ENCODE results near the gene IL1R2. TPM values are rescaled to one million over a fixed set of nuclear protein-coding genes. Genes with fewer than 3 reads are reported as not detected.

IL1R2 gene
- total and polyA plus RNA-seq, 2 of the 13 experiments (the other 11 are each of a cell fraction or from before 2014, with no cell fraction given), result 3.6 to 7.3 TPM

DNA sequence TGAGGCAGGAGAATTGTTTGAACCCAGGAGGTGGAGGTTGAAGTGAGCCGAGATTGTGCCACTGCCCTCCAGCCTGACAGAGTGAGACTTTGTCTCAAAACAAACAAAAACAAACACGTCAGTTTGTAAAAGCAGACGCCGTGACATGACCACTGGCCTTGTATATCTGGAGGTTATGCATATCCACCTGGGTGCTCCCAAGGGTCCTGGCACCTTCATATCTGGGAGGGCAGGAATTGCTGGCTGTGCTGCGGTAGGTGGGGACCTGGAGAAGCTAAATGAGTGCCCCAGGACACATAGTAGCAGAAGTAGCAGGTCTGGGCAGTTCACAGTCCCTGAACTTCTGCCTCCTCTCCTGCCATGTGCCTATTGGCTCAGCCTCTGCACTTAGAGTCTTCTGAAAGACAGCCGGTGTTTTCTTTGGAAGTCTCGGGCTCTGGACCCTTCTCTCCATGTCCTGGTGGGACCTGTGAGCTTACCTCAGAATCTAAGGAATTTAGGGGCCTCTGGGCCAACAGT lies 30.9 kb upstream of the IL1R2 start (continued):
- TF ChIP-seq, protein P1, sequence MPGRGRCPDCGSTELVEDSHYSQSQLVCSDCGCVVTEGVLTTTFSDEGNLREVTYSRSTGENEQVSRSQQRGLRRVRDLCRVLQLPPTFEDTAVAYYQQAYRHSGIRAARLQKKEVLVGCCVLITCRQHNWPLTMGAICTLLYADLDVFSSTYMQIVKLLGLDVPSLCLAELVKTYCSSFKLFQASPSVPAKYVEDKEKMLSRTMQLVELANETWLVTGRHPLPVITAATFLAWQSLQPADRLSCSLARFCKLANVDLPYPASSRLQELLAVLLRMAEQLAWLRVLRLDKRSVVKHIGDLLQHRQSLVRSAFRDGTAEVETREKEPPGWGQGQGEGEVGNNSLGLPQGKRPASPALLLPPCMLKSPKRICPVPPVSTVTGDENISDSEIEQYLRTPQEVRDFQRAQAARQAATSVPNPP (CRISPR knock-in tag; IDR thresholded peaks at IDR 0.05), result no peak
- no peak; the same call in 1 of the 2 replicates for TF ChIP-seq POLR2G (IDR thresholded peaks at IDR 0.05; ENCODE audit: low read depth, low read length)
- TF ChIP-seq ZSCAN25 (CRISPR knock-in tag; IDR thresholded peaks at IDR 0.05), result no peak; the same call in 1 of the 2 replicates
- TF ChIP-seq FOXK1 (CRISPR knock-in tag; IDR thresholded peaks at IDR 0.05; ENCODE audit: borderline replicate concordance, low read depth), result no peak
- TF ChIP-seq ZNF24 (IDR thresholded peaks at IDR 0.05), result no peak
- 0 out of 2 replicates have a peak, but pooled peaks have one; percentile 3 for TF ChIP-seq ZNF430 (CRISPR knock-in tag; IDR thresholded peaks at IDR 0.05)
- no peak for TF ChIP-seq ATAD3A (CRISPR knock-in tag; IDR thresholded peaks at IDR 0.05)
- TF ChIP-seq, protein P2, sequence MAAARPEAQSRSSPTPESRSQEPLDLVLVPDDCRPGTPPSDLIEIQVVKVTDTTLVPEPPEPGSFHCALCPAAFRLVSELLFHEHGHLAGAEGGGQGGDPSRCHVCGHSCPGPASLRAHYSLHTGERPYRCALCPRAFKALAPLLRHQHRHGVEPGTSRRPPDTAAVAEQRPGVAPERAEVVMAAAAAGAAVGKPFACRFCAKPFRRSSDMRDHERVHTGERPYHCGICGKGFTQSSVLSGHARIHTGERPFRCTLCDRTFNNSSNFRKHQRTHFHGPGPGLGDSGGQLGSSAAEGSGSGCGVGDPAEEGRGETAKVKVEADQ (CRISPR knock-in tag; IDR thresholded peaks at IDR 0.05; ENCODE audit: borderline replicate concordance), result no peak
- no peak for TF ChIP-seq ZNF510 (CRISPR knock-in tag; IDR thresholded peaks at IDR 0.05; ENCODE audit: low read depth)
- TF ChIP-seq MTA3 (CRISPR knock-in tag; IDR thresholded peaks at IDR 0.05), result no peak
- TF ChIP-seq RNF219 (CRISPR knock-in tag; IDR thresholded peaks at IDR 0.05), result no peak
- no peak for TF ChIP-seq MEIS1 (CRISPR knock-in tag; IDR thresholded peaks at IDR 0.05; ENCODE audit: borderline replicate concordance)
- no peak; the same call in 1 of the 2 replicates for TF ChIP-seq THRA (CRISPR knock-in tag; IDR thresholded peaks at IDR 0.05; ENCODE audit: borderline replicate concordance)
- no peak for TF ChIP-seq ZNF713 (CRISPR knock-in tag; IDR thresholded peaks at IDR 0.05)
- no peak for TF ChIP-seq NCOA2 (CRISPR knock-in tag; IDR thresholded peaks at IDR 0.05)
- TF ChIP-seq, protein P3, sequence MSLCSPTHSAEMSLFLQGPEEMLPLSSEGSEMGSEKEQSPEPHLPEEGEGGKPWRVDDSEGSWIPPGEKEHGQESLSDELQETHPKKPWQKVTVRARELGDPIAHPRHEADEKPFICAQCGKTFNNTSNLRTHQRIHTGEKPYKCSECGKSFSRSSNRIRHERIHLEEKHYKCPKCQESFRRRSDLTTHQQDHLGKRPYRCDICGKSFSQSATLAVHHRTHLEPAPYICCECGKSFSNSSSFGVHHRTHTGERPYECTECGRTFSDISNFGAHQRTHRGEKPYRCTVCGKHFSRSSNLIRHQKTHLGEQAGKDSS (CRISPR knock-in tag; IDR thresholded peaks at IDR 0.05; ENCODE audit: borderline replicate concordance, low read depth), result no peak
- 0 out of 2 replicates have a peak, but pooled peaks have one; percentile 6 for TF ChIP-seq SAFB2 (CRISPR knock-in tag; IDR thresholded peaks at IDR 0.05; ENCODE audit: borderline replicate concordance, low read depth)
- no peak for TF ChIP-seq ZNF607 (CRISPR knock-in tag; IDR thresholded peaks at IDR 0.05; ENCODE audit: borderline replicate concordance)
- TF ChIP-seq ZNF280D (CRISPR knock-in tag; IDR thresholded peaks at IDR 0.05), result 0 out of 2 replicates have a peak, but pooled peaks have one; percentile 23
- no peak for TF ChIP-seq MXI1 (IDR thresholded peaks at IDR 0.05; ENCODE audit: borderline replicate concordance, low read depth, low read length)
